ENCODE data around the gene SRD5A1. TPM values are rescaled to one million over a fixed set of nuclear protein-coding genes. Genes with fewer than 3 reads are reported as not detected.

The SRD5A1 gene
- polyA plus RNA-seq, 2 of the 4 experiments (the other 2 are of a cell fraction): 9.7 to 25.4 TPM

- TF ChIP-seq MYC (IDR thresholded peaks at IDR 0.05; ENCODE audit: borderline replicate concordance, low read length) (no peak), CHD4 (IDR thresholded peaks at IDR 0.05; ENCODE audit: borderline replicate concordance) (no peak), USF2 (IDR thresholded peaks at IDR 0.05) (no peak), PBX3 (IDR thresholded peaks at IDR 0.05) (no peak)
Observed at GRCh38 chr5:6591671-6592288, 41.5 kb upstream of the SRD5A1 start (continued).

GRCh38 chr5:6592601-6593000 lies 40.6 kb upstream of the SRD5A1 start:
- H3K4me2 ChIP-seq: no peak overlapping the region
- H3K4me1 ChIP-seq: no peaks in the 10 kb centered on the region
- DNase-seq (ENCODE audit: low read depth in 1 of 2, low spot score in 1 of 2): no peak
- TF ChIP-seq SMC3 (IDR thresholded peaks at IDR 0.05) (no peak), POLR2A (IDR thresholded peaks at IDR 0.05; ENCODE audit: low read length) (no peak), ESRRA (IDR thresholded peaks at IDR 0.05; ENCODE audit: borderline replicate concordance, low read length) (no peak), FOSL2 (IDR thresholded peaks at IDR 0.05) (no peak), FOSL2 (CRISPR knock-in tag; IDR thresholded peaks at IDR 0.05) (no peak), HDAC2 (IDR thresholded peaks at IDR 0.05) (no peak), HOXB5 (CRISPR knock-in tag; IDR thresholded peaks at IDR 0.05) (no peak), CBX8 (IDR thresholded peaks at IDR 0.05) (no peak), BHLHE40 (IDR thresholded peaks at IDR 0.05; ENCODE audit: low read depth, low read length) (no peak), NR3C1 (IDR thresholded peaks at IDR 0.05) (no peak)
- no peak overlapping the region for H3K27ac ChIP-seq
- no peaks in the 10 kb centered on the region for H3K9me3 ChIP-seq
- 25% methylated on average over 3 of the region's 3 CpGs for WGBS (ENCODE audit: missing lambda C conversion rate)
- FAIRE-seq: no peak
- ChIA-PET POLR2A (interaction anchor here (1.0 kb wide), 1 partner anchor 41 kb away, joined by 3 read pairs; the partner anchor contains the start of gene SRD5A1), CTCF (interaction anchor here (1.7 kb wide), 1 partner anchor 16 kb away, joined by 4 read pairs; no protein-coding TSS in a partner anchor)
- H3K4me3 ChIP-seq: no peak overlapping the region
- no peak for ATAC-seq

GRCh38 chr5:6593148-6594016 lies 39.9 kb upstream of the SRD5A1 start:
- CTCF ChIA-PET: interaction anchor here (1.1 kb wide), 1 partner anchor 11 kb away, joined by 3 read pairs; no protein-coding TSS in a partner anchor
- TF ChIP-seq FOSB (CRISPR knock-in tag; IDR thresholded peaks at IDR 0.05) (no peak), E2F6 (IDR thresholded peaks at IDR 0.05; ENCODE audit: borderline replicate concordance, low read depth) (no peak), TFCP2L1 (CRISPR knock-in tag; IDR thresholded peaks at IDR 0.05) (no peak), MAX (IDR thresholded peaks at IDR 0.05) (no peak), HOXB13 (CRISPR knock-in tag; IDR thresholded peaks at IDR 0.05; ENCODE audit: low read depth) (no peak), MAZ (IDR thresholded peaks at IDR 0.05; ENCODE audit: borderline replicate concordance, low read depth, low read length) (no peak), RAD21 (conservative IDR thresholded peaks at IDR 0.05 in 1 of 2, IDR thresholded peaks at IDR 0.05 in 1 of 2) (no peak), RFX5 (IDR thresholded peaks at IDR 0.05) (no peak), CBX8 (IDR thresholded peaks at IDR 0.05) (no peak)
- no peak overlapping the region for H3K27ac ChIP-seq
- H3K4me2 ChIP-seq: no peak overlapping the region
- 74% methylated on average over 14 of the region's 14 CpGs for WGBS (ENCODE audit: missing lambda C conversion rate)
- H3K4me1 ChIP-seq: no peaks in the 10 kb centered on the region
- ATAC-seq (no peak), FAIRE-seq (no peak), DNase-seq (ENCODE audit: low read depth in 1 of 2, low spot score in 1 of 2) (no peak)
- POLR2A ChIA-PET: interaction anchor here (1.0 kb wide), 1 partner anchor 40 kb away, joined by 3 read pairs; the partner anchor contains the start of gene SRD5A1
- H3K9me3 ChIP-seq: no peaks in the 10 kb centered on the region
- H3K4me3 ChIP-seq: no peak overlapping the region

Data from A549 (cell line).